ENCODE measurements around the gene WARS2.

DNA sequence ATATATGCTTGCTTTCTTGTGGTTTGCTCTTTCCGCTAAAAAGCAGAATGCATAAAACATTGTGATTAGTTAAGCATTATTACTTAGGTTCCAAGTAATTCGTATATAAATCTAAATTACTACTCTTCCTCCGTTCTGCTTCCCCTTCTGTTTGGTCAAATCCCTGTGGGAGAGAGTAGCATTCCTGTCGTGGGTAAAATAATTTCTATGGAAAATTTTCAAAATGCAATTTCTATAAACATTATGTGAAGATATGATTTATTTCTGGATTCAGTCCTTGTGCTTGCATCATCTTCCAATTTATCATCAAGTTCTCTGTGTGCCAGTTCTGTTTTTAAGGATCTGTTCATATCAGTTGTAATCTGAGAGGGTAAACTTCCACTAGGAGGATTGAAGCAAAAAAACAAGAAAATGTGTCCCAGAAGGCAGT lies 7.2 kb upstream of the WARS2 start:
- TF ChIP-seq POLR2A (IDR thresholded peaks at IDR 0.05; ENCODE audit: low read length) (no peak), GATA1 (IDR thresholded peaks at IDR 0.05; ENCODE audit: low read depth, low read length) (no peak)

All from erythroblast (primary cell).